ENCODE data around the gene GRM8.

Gene GRM8

DNA sequence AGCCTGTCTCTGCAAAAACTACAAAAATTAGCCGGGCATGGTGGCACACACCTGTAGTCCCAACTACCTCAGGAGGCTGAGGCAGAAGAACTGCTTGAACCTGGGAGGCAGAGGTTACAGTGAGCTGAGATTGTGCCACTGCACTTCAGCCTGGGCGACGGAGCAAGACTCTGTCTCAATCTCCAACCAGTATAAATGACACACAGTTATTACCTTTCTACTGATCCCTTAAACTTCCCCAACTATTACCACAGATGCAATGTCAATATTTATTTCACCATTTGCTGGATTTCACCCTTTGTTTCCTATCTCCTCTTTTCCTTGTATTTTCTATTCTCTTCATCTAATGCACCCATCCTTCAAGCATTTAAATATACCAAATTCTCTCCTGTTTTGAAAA is 431.8 kb downstream of the GRM8 start:
- no peak for DNase-seq (ENCODE audit: low read depth in 2 of 2, low spot score in 1 of 2)

DNA sequence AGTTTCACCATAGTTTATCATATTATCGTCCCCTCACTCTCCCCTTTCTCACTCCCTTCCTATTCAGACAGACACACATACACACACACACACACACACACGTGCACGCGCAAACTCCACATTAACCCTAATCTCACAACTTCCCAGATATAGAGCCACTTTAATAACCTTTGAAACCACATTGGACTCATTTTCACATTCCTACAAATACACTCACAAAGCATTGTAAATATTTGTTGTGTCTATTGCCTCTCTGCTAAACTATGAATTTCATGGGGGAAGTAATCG is 433.6 kb downstream of the GRM8 start:
- no peak for DNase-seq (ENCODE audit: low read depth in 2 of 2, low spot score in 1 of 2)

DNA sequence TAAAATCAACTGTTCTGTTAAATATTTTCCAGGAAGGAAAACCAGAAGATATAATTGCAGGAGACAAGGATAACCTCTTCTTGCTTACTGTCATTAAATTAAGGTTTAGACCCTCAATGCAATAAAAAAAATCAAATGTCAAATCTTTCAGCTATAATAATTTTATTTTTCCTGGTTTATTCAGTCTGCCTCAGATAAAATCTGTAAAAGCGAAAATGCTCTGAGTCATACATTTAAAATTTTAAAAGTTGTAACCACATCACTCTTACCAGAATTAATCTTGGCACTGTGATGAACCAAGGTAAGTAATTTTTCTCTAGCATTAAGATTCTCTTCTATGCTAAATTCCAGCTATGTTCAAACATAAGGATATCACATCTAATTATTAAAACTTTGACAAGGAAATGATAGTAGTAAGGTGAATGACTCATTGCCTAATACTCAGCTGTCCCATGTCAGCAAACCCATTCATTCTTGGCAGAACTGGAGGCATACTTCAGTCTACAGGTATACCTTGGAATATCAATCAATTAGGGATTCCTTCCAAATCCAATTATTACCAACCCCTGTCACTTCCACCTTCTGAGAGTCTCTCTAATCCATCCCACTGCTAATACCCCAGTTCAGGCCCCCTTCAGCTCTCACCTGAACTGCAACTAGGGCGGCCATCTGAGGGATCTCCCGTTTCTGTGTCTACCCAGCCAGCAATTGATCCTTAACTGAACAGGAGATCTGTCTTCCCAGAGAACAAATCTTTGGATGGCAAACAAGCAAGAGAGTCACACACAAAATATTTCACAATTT is 434.1 kb downstream of the GRM8 start:
- DNase-seq (ENCODE audit: low read depth in 2 of 2, low spot score in 1 of 2), result no peak

DNA sequence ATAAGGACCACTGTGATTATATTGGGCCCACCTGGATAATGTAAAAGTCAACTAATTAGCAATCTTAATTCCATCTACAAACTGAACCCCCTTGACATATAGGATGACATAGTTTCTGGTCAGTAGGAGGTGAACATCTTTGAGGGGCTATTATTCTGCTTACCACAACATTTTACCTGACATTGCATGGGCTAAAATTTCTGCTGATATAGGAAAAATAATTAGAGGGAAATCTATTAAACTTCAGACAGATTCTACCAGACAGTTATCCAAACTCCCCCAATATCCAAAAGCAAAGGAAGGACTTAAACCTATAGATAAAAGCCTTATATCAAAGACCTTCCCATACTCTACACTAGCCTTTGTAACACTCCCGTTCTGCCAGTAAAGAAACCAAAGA is 443.6 kb downstream of the GRM8 start:
- DNase-seq (ENCODE audit: low read depth in 2 of 2, low spot score in 1 of 2), result no peak

DNA sequence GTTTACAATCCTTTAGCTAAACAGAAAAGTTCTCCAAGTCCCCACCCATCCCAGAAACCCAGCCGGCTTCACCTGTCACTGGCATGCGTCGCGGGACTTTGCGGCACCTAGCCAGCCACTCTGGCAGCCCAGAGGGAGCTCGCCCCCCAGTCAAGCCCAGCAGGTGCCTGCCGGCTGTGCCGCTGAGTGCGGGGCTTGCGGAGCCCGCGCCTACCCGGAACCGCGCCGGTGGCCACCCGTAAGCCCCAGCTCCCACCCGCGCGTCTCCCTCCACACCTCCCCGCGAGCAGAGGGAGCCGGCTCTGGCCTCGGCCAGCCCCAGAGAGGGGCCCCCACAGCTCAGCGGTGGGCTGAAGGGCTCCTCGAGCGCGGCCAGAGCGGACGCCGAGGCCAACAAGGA is 446.1 kb downstream of the GRM8 start:
- DNase-seq (ENCODE audit: low read depth in 2 of 2, low spot score in 1 of 2), result no peak

DNA sequence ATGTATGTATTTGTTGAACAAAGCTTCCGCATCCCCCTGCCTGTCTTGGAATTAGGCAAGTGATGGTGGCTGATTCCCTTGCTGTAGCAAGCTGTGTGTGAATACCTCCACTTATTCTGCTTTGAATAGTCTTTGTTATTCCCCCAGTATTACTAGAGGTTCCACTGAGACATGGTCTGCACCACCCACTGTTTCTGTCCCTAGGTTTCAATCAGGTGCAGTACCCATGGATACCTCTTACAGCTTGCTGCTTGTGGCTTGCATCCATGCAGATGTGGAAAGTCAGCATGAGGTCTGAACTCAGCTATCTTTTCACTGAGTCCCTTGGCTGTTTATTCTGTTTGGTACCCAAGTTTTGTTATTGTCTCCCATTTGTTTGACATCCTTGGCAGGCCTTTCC is 447.4 kb downstream of the GRM8 start:
- DNase-seq (ENCODE audit: low read depth in 2 of 2, low spot score in 1 of 2), result no peak

DNA sequence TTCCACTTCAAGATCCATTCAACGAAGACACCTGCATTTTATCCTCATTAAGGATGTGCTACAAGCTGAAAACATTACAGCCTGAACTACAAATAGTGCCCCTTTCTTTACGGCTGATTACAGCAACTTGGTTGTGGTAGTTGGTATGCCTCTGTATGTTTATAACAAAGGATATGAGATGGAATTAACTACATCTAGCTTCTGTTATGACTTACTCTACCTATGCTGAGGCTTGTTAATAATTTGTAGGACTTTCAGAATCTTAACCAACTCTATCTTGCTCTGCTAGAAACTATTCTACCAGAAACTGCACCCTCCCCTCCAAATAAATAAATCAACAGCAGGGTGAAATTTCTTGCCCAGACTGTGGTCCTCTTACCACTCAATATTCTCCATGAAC is 448.1 kb downstream of the GRM8 start:
- no peak for DNase-seq (ENCODE audit: low read depth in 2 of 2, low spot score in 1 of 2)

DNA sequence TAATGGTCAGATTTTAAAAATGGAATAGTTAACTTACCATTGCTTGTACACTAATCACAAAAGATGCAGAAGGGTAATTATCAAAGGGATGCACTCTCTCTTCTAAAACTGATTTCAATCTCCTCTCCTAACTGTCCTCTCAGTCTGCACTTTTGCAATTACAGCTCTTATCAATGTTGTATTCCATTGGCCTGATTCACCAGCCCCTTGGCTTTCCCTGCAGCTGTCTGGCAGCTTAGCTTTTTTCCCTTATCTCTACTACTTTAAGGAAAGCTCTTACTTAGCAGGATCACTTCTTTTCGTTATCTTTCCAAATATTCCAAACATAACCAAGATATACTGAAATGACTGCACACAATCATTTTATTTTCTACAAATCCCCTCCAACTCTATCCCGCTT is 448.8 kb downstream of the GRM8 start:
- DNase-seq (ENCODE audit: low read depth in 2 of 2, low spot score in 1 of 2), result no peak

DNA sequence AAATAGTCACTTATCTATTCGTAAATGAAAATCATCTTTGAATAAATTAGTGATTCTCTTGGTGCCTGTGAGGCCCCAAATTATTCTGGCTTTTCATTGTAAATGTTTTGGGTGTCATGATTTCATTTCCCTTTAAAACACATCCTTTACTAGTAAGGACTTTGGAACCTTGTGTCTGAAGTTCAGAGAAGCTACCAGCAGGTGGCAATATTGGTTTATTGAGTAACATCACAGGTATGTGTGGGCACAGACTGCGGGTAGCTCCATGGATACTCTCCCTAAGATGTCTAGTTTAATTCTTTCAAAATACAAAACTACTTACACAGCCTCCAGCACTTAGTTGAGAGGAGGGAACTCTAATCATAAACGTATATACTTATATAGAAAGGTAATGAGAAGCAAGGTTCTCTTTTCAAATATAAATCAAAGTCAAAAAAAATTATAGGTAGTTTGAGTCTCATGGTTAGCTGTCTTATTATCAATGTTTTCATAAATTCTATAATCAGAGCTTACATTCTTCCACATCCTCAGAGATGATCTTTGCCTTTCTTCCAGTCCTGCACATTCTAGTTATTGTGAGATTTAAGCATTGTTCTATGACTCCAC is 449.6 kb downstream of the GRM8 start:
- no peak for DNase-seq (ENCODE audit: low read depth in 2 of 2, low spot score in 1 of 2)

DNA sequence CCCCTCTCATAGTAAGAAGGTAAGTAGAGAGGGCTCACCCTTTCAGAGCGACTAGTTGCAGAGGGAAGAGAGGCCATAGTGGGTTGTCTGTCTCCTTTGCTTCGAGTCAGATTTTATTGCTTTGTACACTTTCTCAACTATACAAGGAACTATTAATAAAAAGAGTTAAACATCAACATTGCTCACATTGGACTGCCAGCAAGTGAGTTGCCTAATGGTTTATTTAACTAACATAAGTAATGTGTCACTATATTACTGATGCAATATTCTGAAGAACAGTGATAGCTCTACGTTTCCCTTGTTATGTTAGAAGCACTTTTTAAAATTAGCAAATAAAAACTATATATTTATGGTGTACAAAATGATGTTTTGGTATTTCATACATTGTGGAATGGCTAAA is 451.0 kb downstream of the GRM8 start:
- no peak for DNase-seq (ENCODE audit: low read depth in 2 of 2, low spot score in 1 of 2)

DNA sequence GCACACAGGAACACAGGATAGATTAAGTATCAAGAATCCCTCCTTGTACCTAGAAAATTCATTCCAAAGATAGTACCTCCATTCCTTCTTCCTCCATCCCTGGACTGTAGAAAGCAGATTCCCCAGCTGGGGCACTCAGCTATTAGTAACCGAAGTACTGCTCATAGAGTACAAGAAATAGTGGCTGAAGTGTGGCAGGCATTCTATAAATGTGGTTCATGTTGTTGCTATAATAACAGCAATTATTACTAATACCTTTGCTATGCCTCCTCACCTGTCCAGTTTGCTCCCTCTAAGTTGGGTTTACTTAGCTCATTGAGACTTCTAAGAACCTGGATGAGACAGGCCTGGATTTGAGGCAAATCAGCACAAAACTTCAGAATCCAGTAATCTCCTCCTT is 453.2 kb downstream of the GRM8 start:
- DNase-seq (ENCODE audit: low read depth in 2 of 2, low spot score in 1 of 2), result no peak

DNA sequence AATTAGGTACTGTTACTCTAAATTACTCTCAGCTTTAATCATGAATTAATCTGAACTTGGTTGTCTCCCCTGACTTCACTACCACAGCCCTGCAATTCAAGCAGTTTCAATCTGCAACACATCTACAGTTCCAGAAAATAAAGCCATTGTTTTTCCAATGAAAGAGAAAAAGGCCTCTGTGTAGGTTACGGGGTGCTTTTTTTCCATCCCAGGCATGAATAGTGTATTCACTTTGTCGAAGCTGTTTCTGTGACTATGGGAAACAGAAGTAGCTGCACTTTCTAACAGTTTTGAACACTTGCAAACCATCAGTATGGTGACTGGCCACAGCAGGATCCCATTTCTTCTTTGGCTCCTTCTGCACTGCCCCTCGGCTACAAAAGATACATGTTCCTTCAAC is 460.2 kb downstream of the GRM8 start:
- no peak for DNase-seq (ENCODE audit: low read depth in 2 of 2, low spot score in 1 of 2)

DNA sequence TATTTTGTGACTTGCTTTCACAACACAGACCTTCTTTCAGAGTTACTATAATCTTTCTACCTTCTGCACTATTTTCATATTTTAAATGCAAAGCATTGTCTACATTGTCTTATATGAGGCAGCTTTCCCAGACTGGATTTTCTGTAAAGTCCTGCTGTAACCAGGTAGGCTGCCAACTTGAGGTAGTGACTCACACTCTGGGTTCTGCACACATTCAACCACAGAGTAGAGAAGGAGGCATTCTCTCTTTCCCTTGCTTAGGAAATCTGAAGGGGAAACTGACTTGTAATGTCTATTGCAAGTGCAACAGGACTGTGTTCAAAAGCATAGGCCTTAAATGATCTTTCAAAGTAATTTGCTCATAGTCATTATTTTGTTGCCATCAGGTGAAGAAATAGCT is 461.4 kb downstream of the GRM8 start:
- DNase-seq (ENCODE audit: low read depth in 2 of 2, low spot score in 1 of 2), result no peak

DNA sequence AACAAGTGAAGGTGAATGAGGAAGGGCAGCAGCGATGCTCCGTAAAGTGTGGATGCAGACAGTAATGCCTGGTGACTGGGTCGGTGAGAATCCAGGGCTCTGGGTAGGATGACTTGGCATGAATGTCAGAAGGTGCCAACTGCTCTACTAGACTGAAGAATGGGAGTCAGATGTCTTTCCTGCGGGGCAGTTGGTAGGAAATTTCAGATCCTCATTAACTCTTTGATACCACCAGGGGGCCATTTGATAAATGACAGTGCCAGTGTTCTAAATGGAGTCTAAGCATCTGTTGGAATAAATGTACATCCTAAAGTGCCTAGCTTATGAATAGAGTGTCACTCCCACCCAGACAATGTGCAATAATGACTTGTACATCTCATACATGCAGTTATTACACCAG is 462.0 kb downstream of the GRM8 start:
- DNase-seq (ENCODE audit: low read depth in 2 of 2, low spot score in 1 of 2), result no peak

DNA sequence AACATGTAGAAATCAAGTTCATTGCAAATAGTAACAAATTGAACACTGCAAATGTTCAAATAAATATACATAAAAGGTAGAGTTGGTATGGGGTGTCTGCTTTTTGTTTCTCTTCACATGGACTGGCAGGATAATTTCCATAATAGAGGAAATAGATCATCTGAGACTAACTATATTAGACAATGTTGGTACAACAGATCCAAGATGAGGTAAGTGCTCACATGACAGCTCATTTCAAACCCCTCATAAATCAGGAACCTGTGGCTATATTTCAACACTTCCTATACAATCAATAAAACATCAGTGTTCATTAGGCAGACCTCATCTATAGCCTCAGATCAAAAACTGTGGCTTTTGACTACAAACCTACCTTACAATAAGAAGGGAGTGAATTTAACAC is 469.1 kb downstream of the GRM8 start:
- DNase-seq (ENCODE audit: low read depth in 2 of 2, low spot score in 1 of 2), result no peak

DNA sequence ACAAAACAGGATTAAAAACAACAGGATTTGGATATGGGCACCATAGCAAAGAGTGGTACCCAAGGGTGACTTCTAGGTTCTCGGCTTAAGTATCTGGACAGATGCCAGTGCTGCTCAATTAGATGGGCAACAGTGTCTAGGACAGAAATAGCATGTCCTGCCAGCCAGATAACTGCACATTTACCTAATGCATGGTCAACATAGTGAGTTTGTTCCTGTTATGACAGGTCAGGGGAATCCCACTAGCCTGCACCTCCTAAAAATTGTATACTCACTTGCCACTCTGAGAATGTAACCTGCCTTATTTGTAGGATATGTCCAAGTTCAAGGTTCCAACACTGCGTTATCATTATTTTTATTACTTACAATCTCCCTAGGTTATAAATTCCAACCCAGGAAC is 471.7 kb downstream of the GRM8 start:
- DNase-seq (ENCODE audit: low read depth in 2 of 2, low spot score in 1 of 2), result no peak

DNA sequence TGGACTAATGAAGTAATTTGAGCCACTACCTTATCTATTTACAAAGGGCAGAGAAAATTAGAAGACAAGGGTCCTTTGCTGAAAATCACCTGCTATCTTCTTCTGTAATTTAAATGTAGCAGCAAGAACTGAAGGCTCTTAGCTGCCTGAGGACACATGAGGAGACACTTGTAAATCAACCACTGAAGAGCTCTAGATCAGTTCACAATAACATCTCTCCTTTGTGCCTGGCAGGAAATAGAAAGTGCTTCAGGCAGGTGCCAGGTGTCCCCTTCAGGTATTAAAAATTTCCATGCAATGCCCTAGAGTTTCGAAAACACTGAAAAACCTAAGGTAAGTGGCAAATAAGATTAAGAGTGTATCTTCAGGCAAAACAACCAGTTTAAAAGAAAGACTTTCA is 474.6 kb downstream of the GRM8 start:
- no peak for DNase-seq (ENCODE audit: low read depth in 2 of 2, low spot score in 1 of 2)

DNA sequence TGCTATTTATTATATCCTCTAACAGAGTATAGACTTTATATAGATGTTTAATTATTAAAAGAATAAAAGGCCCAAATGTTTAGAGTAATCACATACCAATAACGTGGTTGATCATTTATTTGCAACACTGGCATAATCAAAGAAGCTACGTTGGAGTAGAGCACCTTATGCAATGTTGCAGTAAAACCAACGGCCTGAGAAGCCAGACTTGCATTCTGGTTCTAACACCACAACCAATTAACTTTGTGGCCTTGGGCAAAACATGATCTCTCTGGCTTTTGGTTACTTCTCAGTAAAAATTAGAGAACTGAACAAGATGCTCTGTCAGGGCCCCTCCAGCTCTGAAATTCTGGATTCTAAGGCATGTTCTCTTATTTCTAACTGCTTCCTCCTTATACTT is 476.2 kb downstream of the GRM8 start:
- DNase-seq (ENCODE audit: low read depth in 2 of 2, low spot score in 1 of 2), result no peak

DNA sequence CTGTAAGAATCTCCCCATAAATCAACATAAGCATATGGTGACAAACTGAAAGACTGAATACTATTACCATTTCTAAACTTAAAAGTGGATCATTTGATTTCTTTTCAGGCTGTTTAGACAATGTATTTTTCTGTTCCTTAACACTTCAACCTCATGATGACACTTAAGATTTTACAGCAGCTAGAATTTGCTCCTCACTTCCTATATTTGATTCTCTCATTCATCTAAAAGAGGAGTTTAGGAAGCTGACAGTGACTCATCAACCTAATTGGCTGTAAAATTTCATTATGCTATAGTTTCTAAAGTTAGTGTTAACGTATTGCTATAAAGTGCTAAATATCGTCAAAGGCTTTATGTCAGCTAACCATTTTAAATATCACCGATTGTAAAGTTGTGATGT is 478.7 kb downstream of the GRM8 start:
- no peak for DNase-seq (ENCODE audit: low read depth in 2 of 2, low spot score in 1 of 2)

DNA sequence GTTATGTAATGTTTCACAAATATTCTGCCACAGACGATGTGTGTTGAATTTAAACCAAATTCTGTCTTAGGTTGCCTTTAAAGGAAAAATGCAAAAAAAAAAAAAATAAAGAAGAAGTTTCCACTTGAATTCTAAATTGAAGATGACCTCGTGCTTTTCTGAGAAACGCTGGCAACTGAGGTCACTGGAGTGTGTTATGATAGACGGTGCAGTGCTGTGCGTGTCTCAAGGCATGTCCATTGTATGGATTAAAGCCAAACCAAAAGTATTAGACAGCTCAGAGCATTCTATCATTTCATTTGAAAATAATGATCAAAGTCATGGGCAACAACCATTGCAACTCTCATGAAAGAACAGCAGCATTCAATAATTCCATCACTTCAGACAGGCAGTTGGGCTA is 483.9 kb downstream of the GRM8 start:
- DNase-seq (ENCODE audit: low read depth in 2 of 2, low spot score in 1 of 2), result no peak

DNA sequence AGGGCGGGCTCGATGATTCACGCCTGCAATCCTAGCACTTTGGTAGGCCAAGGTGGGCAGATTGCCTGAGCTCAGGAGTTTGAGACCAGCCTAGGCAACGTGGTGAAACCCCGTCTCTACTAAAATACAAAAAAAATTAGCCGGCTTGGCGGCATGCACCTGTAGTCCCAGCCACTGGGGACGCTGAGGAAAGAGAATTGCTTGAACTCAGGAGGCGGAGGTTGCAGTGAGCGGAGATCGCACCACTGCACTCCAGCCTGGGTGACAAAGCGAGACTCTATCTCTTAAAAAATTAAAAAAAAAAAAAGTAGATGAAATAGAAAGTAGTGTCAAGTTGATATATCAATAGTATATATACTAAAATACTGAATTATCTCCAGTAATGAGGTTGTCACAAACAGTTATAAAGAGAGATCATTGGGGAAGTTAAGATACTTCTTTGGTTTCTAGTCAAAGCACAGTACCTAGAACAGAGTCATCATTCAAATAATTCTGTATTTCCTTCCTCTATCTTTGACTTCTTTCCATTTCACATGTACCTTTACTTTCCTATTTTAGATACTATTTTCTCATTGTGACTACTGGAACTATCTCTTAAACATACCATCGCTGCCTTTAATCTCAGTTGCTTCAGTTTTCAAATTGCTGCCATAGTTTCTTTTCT is 491.7 kb downstream of the GRM8 start:
- no peak for DNase-seq (ENCODE audit: low read depth in 2 of 2, low spot score in 1 of 2)

DNA sequence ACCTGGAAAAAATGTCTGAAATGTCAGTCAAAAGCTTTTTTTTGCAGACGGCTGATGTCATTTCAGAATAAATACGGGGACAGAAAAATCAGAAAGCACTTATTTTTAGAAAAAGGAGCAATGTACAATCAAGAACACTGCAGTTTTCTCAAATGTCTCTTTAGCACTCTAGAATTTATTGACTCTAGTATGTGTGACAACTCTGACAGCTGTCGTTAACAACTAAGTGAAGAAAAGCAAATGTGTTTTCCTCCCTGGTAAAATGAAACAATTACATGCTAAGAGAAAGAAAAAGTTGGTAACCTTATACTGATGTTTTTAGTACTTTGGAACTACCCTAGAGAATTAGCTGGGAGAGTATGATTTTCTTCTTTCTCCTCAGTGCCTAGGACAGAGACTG is 497.4 kb downstream of the GRM8 start:
- DNase-seq (ENCODE audit: low read depth in 2 of 2, low spot score in 1 of 2), result no peak

All from stimulated activated CD8-positive, alpha-beta memory T cell treated with anti-CD3 and anti-CD28 coated beads, Interleukin-4, amount 100 ng/mL, for 1 hour (primary cell).